NT2/D1 (cell line): ENCODE data around the gene GPC6.

ENCODE experiments used
- DNase-seq: peaks from one replicate; pipeline ENCODE4 v3.0.0-alpha.2; 2011; ENCODE audit warnings: low read depth, low spot score
- H3K27me3 ChIP-seq: 2 replicates; pipeline ENCODE4 v1.6.0; 2011; ENCODE audit warnings: mild to moderate bottlenecking; ENCODE audit not compliant: insufficient read length, insufficient read depth
- H3K36me3 ChIP-seq: 2 replicates; pipeline ENCODE4 v1.6.1; 2011; ENCODE audit warnings: mild to moderate bottlenecking, low read length, mixed read lengths; ENCODE audit not compliant: insufficient read depth, insufficient read length
- H3K4me1 ChIP-seq: 2 replicates; pipeline ENCODE4 v1.5.1; 2011; ENCODE audit not compliant: insufficient read depth, insufficient read length
- H3K4me3 ChIP-seq: 2 replicates; pipeline ENCODE4 v1.5.1; 2011; ENCODE audit warnings: low read depth; ENCODE audit not compliant: insufficient read length
- H3K9ac ChIP-seq: 2 replicates; pipeline ENCODE4 v1.6.0; 2011; ENCODE audit warnings: low read depth; ENCODE audit not compliant: insufficient read length
- H3K9me3 ChIP-seq: 2 replicates; pipeline ENCODE4 v1.5.1; 2011; ENCODE audit warnings: mild to moderate bottlenecking, low read length; ENCODE audit not compliant: insufficient read depth
- SUZ12 ChIP-seq: IDR thresholded peaks from 2 replicates; pipeline ENCODE4 v1.6.1; 2011; ENCODE audit not compliant: insufficient read length, insufficient read depth; ENCODE audit errors: extremely low read depth
- YY1 ChIP-seq: IDR thresholded peaks from 2 replicates; pipeline ENCODE4 v1.6.1; 2011; ENCODE audit not compliant: insufficient read length, insufficient read depth
- ZNF274 ChIP-seq: IDR thresholded peaks from 2 replicates; pipeline ENCODE4 v1.6.1; 2011; ENCODE audit warnings: mild to moderate bottlenecking, low read depth, low read length

Gene GPC6

DNA sequence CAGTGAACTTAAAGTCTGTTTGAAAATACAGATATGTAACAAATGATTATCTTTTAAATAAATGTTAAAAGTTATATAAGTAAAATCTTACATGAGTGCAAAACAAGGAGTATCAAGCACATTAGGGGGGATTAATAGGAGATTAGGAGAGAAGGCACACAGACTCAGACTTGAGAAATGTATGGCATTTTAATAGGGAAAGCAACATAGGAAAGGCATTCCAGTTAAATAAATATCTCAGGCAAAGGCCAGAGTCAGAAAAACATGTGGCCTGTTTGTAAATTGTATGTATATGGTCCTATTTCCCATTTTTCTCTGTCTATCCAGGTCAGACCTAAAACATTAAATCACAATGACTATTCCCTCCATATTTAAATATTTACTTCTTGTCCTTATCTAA, 462.7 kb downstream of the GPC6 start:
- TF ChIP-seq ZNF274 (no peak), SUZ12 (no peak), YY1 (no peak)

DNA sequence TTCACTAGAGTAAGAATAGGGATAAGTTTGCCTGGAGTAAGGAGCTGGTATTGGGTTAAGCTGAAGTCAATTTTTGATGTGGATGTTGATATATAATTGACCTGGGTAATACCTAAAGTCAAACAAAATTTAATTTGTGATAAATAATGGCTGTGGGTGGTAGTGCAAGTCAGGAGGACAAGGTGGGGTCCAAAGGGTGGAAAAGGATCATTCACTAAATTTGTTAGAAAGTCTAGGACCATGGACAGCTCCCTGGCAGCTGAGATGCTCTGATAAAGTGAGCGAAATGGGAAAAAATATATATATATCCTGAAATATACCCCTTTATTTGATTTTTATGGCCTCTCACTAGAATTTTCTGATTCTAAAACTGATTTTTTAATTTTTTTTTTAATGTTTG, 463.5 kb downstream of the GPC6 start:
- Histone ChIP-seq H3K9me3 (no peaks in the 10 kb centered on the region), H3K4me3 (no peak overlapping the region), H3K4me1 (no peaks in the 10 kb centered on the region), H3K9ac (no peak overlapping the region), H3K27me3 (no peaks in the 10 kb centered on the region), H3K36me3 (no peaks in the 10 kb centered on the region)
- DNase-seq: peak; percentile 9
- TF ChIP-seq ZNF274: no peak
- no peak for TF ChIP-seq YY1

More for the DNA sequence above, 462.7 kb downstream of the GPC6 start:
- Histone ChIP-seq H3K9me3 (no peaks in the 10 kb centered on the region), H3K27me3 (no peaks in the 10 kb centered on the region), H3K4me3 (no peak overlapping the region), H3K36me3 (no peaks in the 10 kb centered on the region), H3K4me1 (no peaks in the 10 kb centered on the region), H3K9ac (no peak overlapping the region)
- DNase-seq: no peak

DNA sequence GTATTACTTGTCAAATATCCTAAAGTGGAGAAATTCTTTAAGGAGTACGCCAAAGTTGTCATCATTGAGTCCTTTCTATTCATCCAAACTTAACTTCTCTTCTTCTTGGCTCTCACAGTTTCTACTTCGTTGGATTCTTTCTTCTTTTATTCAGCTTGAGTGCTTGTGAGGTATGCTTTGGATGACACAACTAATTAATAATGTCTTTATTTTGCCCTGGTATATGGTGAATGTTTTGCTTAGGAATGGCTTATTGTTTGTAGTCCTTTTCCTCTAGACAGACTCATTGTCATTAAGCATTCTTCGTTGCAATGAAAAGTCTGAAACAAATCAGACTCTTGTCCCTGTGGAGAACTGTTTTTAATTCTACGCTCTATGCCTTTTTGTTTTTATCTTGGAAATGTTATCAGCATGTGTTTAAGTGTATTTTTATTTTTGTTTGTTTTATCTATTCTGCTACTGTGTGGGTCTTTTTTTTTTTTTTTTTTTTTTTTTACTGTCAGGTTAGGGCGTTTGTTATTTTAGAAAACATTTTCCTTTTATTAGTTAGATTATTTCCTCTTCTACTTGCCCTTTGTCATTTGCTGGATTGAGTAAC, 471.5 kb downstream of the GPC6 start:
- no peak for TF ChIP-seq SUZ12
- no peak for TF ChIP-seq YY1
- TF ChIP-seq ZNF274: no peak
- Histone ChIP-seq H3K9me3 (peaks cover 8% of the 10 kb centered on the region; the same call in 1 of the 2 replicates), H3K4me1 (no peaks in the 10 kb centered on the region), H3K4me3 (no peak overlapping the region), H3K27me3 (no peaks in the 10 kb centered on the region), H3K9ac (no peak overlapping the region), H3K36me3 (no peaks in the 10 kb centered on the region)
- DNase-seq: no peak

DNA sequence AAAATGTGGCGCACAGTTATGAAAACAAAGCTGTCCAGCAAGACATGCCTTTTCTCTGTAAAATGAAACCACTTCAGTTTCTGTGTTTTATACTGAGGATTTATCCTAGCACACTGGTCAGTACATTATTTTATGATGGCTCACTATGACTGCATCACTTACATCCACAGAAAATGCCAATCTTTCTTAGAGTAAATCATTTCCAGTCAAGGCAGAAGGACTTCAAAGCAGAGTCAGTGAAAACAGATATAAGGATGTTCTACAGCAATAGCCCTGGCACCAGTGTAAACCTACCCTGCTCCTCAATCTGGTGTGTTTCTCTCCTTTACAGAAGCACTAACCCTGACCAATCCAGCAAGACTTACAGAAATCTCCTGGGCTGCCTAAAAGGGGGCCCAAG, 473.5 kb downstream of the GPC6 start:
- H3K9ac ChIP-seq: no peak overlapping the region
- no peaks in the 10 kb centered on the region for H3K27me3 ChIP-seq
- DNase-seq: no peak
- H3K4me3 ChIP-seq: no peak overlapping the region
- no peaks in the 10 kb centered on the region for H3K4me1 ChIP-seq
- TF ChIP-seq ZNF274: no peak
- no peak for TF ChIP-seq SUZ12
- no peak for TF ChIP-seq YY1
- peaks cover 8% of the 10 kb centered on the region; the same call in 1 of the 2 replicates for H3K9me3 ChIP-seq
- H3K36me3 ChIP-seq: no peaks in the 10 kb centered on the region

DNA sequence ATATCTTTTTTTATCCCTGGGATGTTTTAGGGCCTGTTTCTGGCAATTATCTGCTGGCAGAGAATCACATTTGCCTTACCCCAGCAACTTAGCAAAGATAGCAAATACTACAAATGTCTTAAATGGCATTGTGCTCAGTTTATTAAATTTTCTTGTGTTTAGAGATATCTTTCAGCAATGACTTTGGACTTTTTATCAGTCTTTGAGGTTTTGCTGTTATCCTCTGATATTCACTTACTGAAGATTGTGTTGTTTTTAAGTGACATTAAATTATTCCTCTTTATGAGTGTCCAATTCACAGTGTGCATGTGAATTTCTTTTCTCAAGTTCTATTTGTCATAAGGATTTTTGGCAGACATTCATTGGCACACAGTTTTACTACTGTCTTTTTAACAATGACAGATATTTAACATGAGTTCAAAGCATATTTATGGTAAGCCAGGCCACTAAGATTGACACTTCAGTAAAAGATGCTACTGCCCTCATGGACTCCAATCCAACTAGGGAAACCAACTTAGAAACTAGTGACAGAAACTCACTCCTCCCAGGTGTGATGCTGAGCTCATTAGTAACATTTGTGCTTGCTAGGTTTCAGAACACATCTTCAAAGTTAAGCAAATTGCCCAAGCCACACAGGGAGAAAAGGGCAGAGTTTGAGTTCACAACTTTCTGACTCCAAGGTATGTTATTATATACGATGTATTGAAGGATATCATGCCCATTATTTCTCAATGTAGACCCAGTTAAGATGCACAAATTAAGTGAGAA, 481.9 kb downstream of the GPC6 start:
- H3K27me3 ChIP-seq: no peaks in the 10 kb centered on the region
- no peak overlapping the region for H3K9ac ChIP-seq
- DNase-seq: no peak
- H3K4me1 ChIP-seq: no peaks in the 10 kb centered on the region
- no peaks in the 10 kb centered on the region for H3K36me3 ChIP-seq
- TF ChIP-seq ZNF274 (no peak), YY1 (no peak), SUZ12 (no peak)
- no peak overlapping the region for H3K4me3 ChIP-seq
- H3K9me3 ChIP-seq: no peaks in the 10 kb centered on the region

DNA sequence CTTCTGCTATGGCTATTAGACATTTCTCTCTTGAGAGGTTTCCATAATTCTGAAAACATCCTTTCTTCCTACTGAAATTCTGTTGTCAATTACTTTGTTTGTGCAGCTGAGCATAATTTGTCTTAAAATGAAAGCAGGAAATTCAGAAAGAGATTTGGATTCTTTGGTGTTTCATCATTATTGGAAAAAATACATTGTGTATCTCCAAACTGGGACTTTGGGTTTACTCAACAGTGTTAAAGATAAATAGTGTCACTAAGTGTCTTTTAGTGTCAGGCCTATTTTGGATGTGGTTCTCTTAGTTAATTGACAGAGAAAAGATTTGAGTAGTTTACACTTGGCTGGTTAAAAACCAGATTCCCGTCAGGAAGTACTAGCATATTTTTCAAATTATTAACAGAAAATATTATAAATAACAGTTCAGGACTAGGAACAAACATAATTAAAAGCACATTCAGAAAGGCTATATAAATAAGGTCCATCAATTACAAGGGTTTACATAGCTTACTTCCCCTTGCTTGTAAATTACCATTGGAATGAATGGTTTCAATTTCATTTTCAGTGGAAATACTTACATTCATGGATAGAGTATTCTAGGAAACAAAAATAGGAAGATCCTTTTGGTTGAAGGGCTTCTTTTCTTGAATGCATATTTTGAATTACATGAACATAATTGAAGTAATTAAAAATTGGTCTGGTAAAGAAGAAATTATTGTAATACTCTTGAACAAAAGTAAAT, 483.1 kb downstream of the GPC6 start:
- no peaks in the 10 kb centered on the region for H3K36me3 ChIP-seq
- no peak overlapping the region for H3K4me3 ChIP-seq
- H3K4me1 ChIP-seq: no peaks in the 10 kb centered on the region
- no peak overlapping the region for H3K9ac ChIP-seq
- no peak for DNase-seq
- H3K27me3 ChIP-seq: no peaks in the 10 kb centered on the region
- no peaks in the 10 kb centered on the region for H3K9me3 ChIP-seq
- TF ChIP-seq ZNF274: no peak
- TF ChIP-seq SUZ12: no peak
- TF ChIP-seq YY1: no peak

DNA sequence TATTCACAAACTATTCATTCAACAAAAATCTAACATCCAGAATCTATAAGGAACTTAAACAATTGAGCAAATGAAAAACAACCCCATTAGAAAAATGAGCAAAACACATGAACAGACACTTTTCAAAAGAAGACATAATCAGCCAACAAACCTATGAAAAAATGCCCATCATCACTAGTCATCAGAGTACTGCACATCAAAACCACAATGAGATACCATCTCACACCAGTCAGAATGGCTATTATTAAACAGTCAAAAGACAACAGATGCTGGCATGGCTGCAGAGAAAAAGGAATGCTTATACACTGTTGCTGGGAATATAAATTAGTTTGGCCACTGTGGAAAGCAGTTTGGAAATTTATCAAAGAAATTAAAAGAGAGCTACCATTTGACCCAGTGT, 487.6 kb downstream of the GPC6 start:
- DNase-seq: no peak
- no peaks in the 10 kb centered on the region for H3K27me3 ChIP-seq
- no peaks in the 10 kb centered on the region for H3K9me3 ChIP-seq
- H3K4me1 ChIP-seq: no peaks in the 10 kb centered on the region
- no peak overlapping the region for H3K4me3 ChIP-seq
- TF ChIP-seq ZNF274 (no peak), SUZ12 (no peak), YY1 (no peak)
- no peaks in the 10 kb centered on the region for H3K36me3 ChIP-seq
- H3K9ac ChIP-seq: no peak overlapping the region
